Transverse colon (tissue), 4 donors: Measurements from ENCODE around the gene PPIL1. TPM values are rescaled to one million over a fixed set of nuclear protein-coding genes. Genes with fewer than 3 reads are reported as not detected.

Source experiments
- DNase-seq: peaks from one replicate; pipeline ENCODE4 v3.0.0-alpha.2; 2019
- H3K27ac ChIP-seq, 4 donors: fragments of 200-600 bp; sonication (generic); 2 replicates each; pipeline ENCODE4 v1.5.1; 2016 to 2018; ENCODE audit warnings: inconsistent platforms in 4 of 4
- H3K27me3 ChIP-seq: fragments of 200-600 bp; sonication (generic); 2 replicates; pipeline ENCODE4 v1.5.1; 2017; ENCODE audit warnings: inconsistent platforms
- H3K36me3 ChIP-seq, 4 donors: fragments of 200-600 bp; sonication (generic); 2 replicates each; pipeline ENCODE4 v1.5.1; 2017 to 2019; ENCODE audit warnings: inconsistent platforms in 4 of 4
- H3K4me1 ChIP-seq, 4 donors: fragments of 200-600 bp; sonication (generic); 2 replicates each; pipeline ENCODE4 v1.5.1; 2017 to 2020; ENCODE audit warnings: inconsistent platforms in 4 of 4
- H3K4me3 ChIP-seq, 4 donors: fragments of 200-600 bp; sonication (generic); 1 replicate in 1 of 4; 2 replicates in 3 of 4; pipeline versions ENCODE4 v1.5.1 to v1.6.1; 2017 to 2019; ENCODE audit warnings: inconsistent platforms in 4 of 4
- H3K9me3 ChIP-seq, 2 donors: fragments of 200-600 bp; sonication (generic); 2 replicates each; pipeline ENCODE4 v1.5.1; 2017 to 2019; ENCODE audit warnings: inconsistent platforms in 2 of 2
- CTCF ChIP-seq, 5 experiments: fragments of 200-600 bp in 3 of 5; fragments of 450-650 bp in 2 of 5; sonication (generic) in 3 of 5; IDR thresholded peaks; 1 replicate in 2 of 5; 2 replicates in 3 of 5; pipeline ENCODE4 v1.5.1; 2016 to 2017; ENCODE audit warnings: antibody characterized with exemption in 5 of 5, inconsistent platforms in 3 of 5, mild to moderate bottlenecking in 2 of 5, moderate library complexity in 1 of 5
- EP300 ChIP-seq: sonication (generic); formaldehyde crosslinking; IDR thresholded peaks from one replicate; pipeline ENCODE4 v1.6.1; 2017; ENCODE audit warnings: antibody characterized with exemption, low read depth
- POLR2A ChIP-seq: fragments of 450-650 bp; IDR thresholded peaks from one replicate; pipeline ENCODE4 v1.6.1; 2016; ENCODE audit warnings: antibody characterized with exemption, mild to moderate bottlenecking, moderate library complexity
- POLR2AphosphoS5 ChIP-seq, 3 donors: sonication (generic); formaldehyde crosslinking; IDR thresholded peaks; one replicate each; pipeline ENCODE4 v1.6.1; 2016; ENCODE audit warnings: antibody characterized with exemption in 3 of 3
- WGBS, 2 donors: methylation state at CpG; one replicate each; pipeline ENCODE4 v1.1.5; 2018; ENCODE audit warnings: low coverage in 1 of 2; 5-methylcytosine and 5-hydroxymethylcytosine counted together
- in situ Hi-C, 4 donors: fragments of 200-750 bp; cut with MboI; loops; one replicate each; pipeline versions ENCODE4 v1.15.0 to v1.15.1; 2017; ENCODE audit warnings: low sequenced_read_pairs in 3 of 4, low pct_ligation_motif_present in 1 of 4, low pct_unique_long_range_greater_than_20kb in 1 of 4
- intact Hi-C: fragments of 100-400 bp; cut with DNase I; formaldehyde crosslinking; loops from one replicate; pipeline ENCODE4 v1.15.1; 2023; ENCODE audit warnings: low total_unique reads
- total RNA-seq, 4 donors: library from RNA; depleted of rRNA; stranded (reverse); fragments of >200 nt; gene quantifications; one replicate each; pipeline ENCODE4 v1.1.0, GENCODE V29; 2016

The PPIL1 gene
- total RNA-seq, 4 donors from 2014 or later: 1.00 to 5.6 (median 3.3) TPM

- in situ Hi-C loops (no loop called here), intact Hi-C loops (no loop called here)
- TF ChIP-seq POLR2AphosphoS5 (IDR thresholded peaks at IDR 0.05) (no peak), CTCF (IDR thresholded peaks at IDR 0.05) (no peak), POLR2A (no peak), EP300 (no peak)
- H3K4me1 ChIP-seq: peaks cover 6 to 19% (median 15%) of the 10 kb centered on the region in 4 donors
- peaks cover under 1% of the 10 kb centered on the region for H3K27me3 ChIP-seq
- H3K36me3 ChIP-seq: peaks cover 0 to 8% (median 0%) of the 10 kb centered on the region in 4 donors
- peak overlapping the region; percentile 83 to 95 (median 92) for H3K4me3 ChIP-seq
- H3K9me3 ChIP-seq: no peaks in the 10 kb centered on the region
- H3K27ac ChIP-seq: peak overlapping the region; percentile 84 to 91 (median 89)
- DNase-seq: peak; percentile 25
- 8 to 14% methylated on average over 6 to 11 of the region's 11 CpGs for WGBS, 2 donors
Measured at GRCh38 chr6:36873612-36874442, 776 bp downstream of the PPIL1 start.

GRCh38 chr6:36873115-36873514 is 1.5 kb downstream of the PPIL1 start:
- in situ Hi-C loops (no loop called here), intact Hi-C loops (no loop called here)
- peaks cover 0 to 10% (median 0%) of the 10 kb centered on the region in 4 donors for H3K36me3 ChIP-seq
- no peak for DNase-seq
- no peak overlapping the region for H3K27ac ChIP-seq
- peaks cover 6 to 19% (median 15%) of the 10 kb centered on the region in 4 donors for H3K4me1 ChIP-seq
- TF ChIP-seq POLR2A: no peak
- TF ChIP-seq CTCF (IDR thresholded peaks at IDR 0.05): no peak
- TF ChIP-seq POLR2AphosphoS5 (IDR thresholded peaks at IDR 0.05): no peak
- TF ChIP-seq EP300: no peak
- H3K27me3 ChIP-seq: no peaks in the 10 kb centered on the region
- no peak overlapping the region for H3K4me3 ChIP-seq
- 85 to 100% methylated on average over 1 of the region's 1 CpG for WGBS, 2 donors
- no peaks in the 10 kb centered on the region for H3K9me3 ChIP-seq

GRCh38 chr6:36871686-36872085 is 2.9 kb downstream of the PPIL1 start:
- H3K4me3 ChIP-seq: no peak overlapping the region
- TF ChIP-seq CTCF (IDR thresholded peaks at IDR 0.05) (no peak), POLR2AphosphoS5 (IDR thresholded peaks at IDR 0.05) (no peak)
- peaks cover 0 to 10% (median 0%) of the 10 kb centered on the region in 4 donors for H3K36me3 ChIP-seq
- WGBS, 2 donors: 87 to 100% methylated on average over 1 to 3 of the region's 3 CpGs
- no peaks in the 10 kb centered on the region for H3K27me3 ChIP-seq
- peaks cover 6 to 19% (median 15%) of the 10 kb centered on the region in 4 donors for H3K4me1 ChIP-seq
- no peak for DNase-seq
- no peak overlapping the region for H3K27ac ChIP-seq
- no peaks in the 10 kb centered on the region for H3K9me3 ChIP-seq
- in situ Hi-C loops (no loop called here), intact Hi-C loops (no loop called here)

GRCh38 chr6:36867471-36868224 is 7.0 kb downstream of the PPIL1 start:
- 80 to 90% methylated on average over 2 to 4 of the region's 4 CpGs for WGBS, 2 donors
- no peaks in the 10 kb centered on the region for H3K27me3 ChIP-seq
- no peak overlapping the region for H3K4me3 ChIP-seq
- H3K9me3 ChIP-seq: no peaks in the 10 kb centered on the region
- peaks cover 0 to 17% (median 0%) of the 10 kb centered on the region in 4 donors for H3K36me3 ChIP-seq
- in situ Hi-C loops (no loop called here), intact Hi-C loops (no loop called here)
- TF ChIP-seq CTCF (IDR thresholded peaks at IDR 0.05) (no peak), EP300 (no peak), POLR2A (no peak), POLR2AphosphoS5 (IDR thresholded peaks at IDR 0.05) (no peak)
- H3K27ac ChIP-seq: no peak overlapping the region
- DNase-seq: no peak
- H3K4me1 ChIP-seq: no peaks in the 10 kb centered on the region
